Endothelial cell of umbilical vein (primary cell): ENCODE results near the gene TIMM10.

ENCODE experiments used
- CTCF ChIP-seq, 2 donors: IDR thresholded peaks; 1 replicate in 1 of 2; 2 replicates in 1 of 2; pipeline ENCODE4 v1.5.1; 2011; ENCODE audit warnings: low read length in 2 of 2, mild to moderate bottlenecking in 2 of 2, moderate library complexity in 2 of 2, control low read depth in 1 of 2, inconsistent platforms in 1 of 2, low read depth in 1 of 2; ENCODE audit not compliant: insufficient read depth in 1 of 2; ENCODE audit errors: extremely low read depth in 1 of 2
- EZH2 ChIP-seq: IDR thresholded peaks from 2 replicates; pipeline ENCODE4 v1.6.1; 2012; ENCODE audit warnings: borderline replicate concordance, low read depth, mild to moderate bottlenecking, moderate library complexity, low read length, inconsistent platforms; ENCODE audit not compliant: severe bottlenecking
- FOS ChIP-seq: IDR thresholded peaks from 2 replicates; pipeline ENCODE4 v1.6.1; 2011; ENCODE audit warnings: mild to moderate bottlenecking, low read length, moderate library complexity, borderline replicate concordance; ENCODE audit not compliant: insufficient read depth
- MAX ChIP-seq: IDR thresholded peaks from 2 replicates; pipeline ENCODE4 v1.6.1; 2011; ENCODE audit not compliant: insufficient read depth, insufficient read length
- MYC ChIP-seq: IDR thresholded peaks from one replicate; pipeline ENCODE4 v1.6.1; 2011; ENCODE audit warnings: mild to moderate bottlenecking, low read depth, low read length
- POLR2A ChIP-seq: IDR thresholded peaks from 2 replicates; pipeline ENCODE4 v1.6.1; 2012; ENCODE audit warnings: low read depth, mild to moderate bottlenecking, control low read depth, low read length
- POLR2AphosphoS5 ChIP-seq: IDR thresholded peaks from 2 replicates; pipeline ENCODE4 v1.6.1; 2012; ENCODE audit warnings: low read depth, mild to moderate bottlenecking, control low read depth, low read length, moderate library complexity; ENCODE audit not compliant: insufficient read depth

GRCh38 chr11:57496109-57496820 is 34.3 kb downstream of the TIMM10 start:
- TF ChIP-seq POLR2A (no peak), CTCF (IDR thresholded peaks at IDR 0.05; ENCODE audit: extremely low read depth in 1 of 2, insufficient read depth in 1 of 2, low read depth in 1 of 2, low read length in 2 of 2) (no peak), POLR2AphosphoS5 (no peak), MAX (no peak), FOS (no peak), MYC (no peak), EZH2 (no peak)
